AG09319 (cell line): ENCODE results near the gene PTPRM.

Source experiments
- DNase-seq: peaks from one replicate; pipeline ENCODE4 v3.0.0-alpha.2; 2010; ENCODE audit warnings: low read depth; ENCODE audit errors: extremely low read depth
- TF ChIP-seq, protein P1 (sequence below): IDR thresholded peaks from 2 replicates; pipeline ENCODE4 v1.5.1; 2011; ENCODE audit warnings: low read depth, mild to moderate bottlenecking, inconsistent platforms, low read length, moderate library complexity

Gene PTPRM

DNA sequence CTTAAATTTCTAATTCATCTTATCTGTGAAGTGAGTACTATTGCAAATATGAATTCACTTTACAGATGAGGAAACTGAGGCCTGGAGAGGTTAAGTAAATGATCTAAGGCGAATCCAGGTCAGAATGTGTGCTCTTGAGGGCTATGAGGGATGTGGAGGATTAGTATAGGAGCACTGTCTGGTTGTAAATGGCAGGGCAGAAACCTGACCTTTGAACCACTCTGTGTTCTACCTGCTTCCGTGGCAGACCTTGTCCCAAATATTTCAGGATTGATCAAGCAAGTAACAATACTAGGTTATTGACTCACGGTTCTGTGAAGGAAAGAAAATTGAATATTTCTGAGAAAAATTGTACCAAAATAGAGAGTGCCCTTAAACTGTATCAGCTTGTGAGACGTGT lies 74.7 kb downstream of the PTPRM start:
- TF ChIP-seq, protein P1, sequence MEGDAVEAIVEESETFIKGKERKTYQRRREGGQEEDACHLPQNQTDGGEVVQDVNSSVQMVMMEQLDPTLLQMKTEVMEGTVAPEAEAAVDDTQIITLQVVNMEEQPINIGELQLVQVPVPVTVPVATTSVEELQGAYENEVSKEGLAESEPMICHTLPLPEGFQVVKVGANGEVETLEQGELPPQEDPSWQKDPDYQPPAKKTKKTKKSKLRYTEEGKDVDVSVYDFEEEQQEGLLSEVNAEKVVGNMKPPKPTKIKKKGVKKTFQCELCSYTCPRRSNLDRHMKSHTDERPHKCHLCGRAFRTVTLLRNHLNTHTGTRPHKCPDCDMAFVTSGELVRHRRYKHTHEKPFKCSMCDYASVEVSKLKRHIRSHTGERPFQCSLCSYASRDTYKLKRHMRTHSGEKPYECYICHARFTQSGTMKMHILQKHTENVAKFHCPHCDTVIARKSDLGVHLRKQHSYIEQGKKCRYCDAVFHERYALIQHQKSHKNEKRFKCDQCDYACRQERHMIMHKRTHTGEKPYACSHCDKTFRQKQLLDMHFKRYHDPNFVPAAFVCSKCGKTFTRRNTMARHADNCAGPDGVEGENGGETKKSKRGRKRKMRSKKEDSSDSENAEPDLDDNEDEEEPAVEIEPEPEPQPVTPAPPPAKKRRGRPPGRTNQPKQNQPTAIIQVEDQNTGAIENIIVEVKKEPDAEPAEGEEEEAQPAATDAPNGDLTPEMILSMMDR = no peak
- no peak for DNase-seq

DNA sequence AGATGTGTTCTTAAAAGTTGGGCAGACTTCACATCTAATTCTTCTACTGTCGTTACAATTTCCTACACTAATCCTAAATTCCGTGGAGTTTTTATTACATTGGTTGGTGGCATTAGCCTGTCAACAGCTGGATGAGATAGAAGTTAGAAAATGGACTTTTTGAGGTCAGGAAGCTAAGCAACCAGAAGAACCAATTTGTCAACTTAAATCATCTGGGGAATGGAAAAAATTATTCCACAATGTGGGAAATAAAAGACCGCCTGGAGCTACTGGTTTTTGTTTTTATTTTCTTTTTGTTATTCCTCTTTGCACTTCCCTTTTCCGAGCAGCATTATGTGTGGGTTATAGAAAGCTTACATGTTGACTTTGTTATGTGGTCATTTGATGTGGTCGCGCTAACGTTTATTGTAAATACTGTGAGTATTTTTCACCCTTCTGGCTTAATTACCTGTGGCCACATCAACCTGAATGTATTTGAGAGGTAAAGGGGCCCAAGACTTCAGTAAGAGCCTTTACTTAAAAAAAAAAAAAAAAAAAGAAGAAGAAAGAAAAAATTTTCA lies 75.3 kb downstream of the PTPRM start:
- TF ChIP-seq, protein P1 = no peak

DNA sequence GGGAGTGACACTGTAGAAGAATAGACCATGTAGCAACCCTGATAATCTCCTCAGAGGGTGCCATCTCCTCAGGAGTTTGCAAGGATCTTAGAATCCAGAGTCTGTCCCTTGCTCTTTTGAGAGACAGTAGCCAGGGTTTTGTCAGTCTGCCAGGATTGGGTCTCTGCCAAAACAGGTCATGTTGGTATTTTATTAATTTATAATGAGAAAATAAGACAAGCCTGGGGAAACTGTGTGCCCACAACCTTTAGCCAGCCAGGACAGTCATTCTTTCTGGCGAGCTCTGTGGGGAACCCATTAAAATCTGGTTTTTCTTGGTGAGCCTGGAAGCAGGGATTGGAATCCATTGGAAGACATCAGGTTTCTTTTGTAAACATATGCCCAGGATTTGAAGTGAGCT lies 78.6 kb downstream of the PTPRM start:
- DNase-seq = no peak
- TF ChIP-seq, protein P1 = no peak

More for the DNA sequence above, 75.3 kb downstream of the PTPRM start:
- no peak for DNase-seq

DNA sequence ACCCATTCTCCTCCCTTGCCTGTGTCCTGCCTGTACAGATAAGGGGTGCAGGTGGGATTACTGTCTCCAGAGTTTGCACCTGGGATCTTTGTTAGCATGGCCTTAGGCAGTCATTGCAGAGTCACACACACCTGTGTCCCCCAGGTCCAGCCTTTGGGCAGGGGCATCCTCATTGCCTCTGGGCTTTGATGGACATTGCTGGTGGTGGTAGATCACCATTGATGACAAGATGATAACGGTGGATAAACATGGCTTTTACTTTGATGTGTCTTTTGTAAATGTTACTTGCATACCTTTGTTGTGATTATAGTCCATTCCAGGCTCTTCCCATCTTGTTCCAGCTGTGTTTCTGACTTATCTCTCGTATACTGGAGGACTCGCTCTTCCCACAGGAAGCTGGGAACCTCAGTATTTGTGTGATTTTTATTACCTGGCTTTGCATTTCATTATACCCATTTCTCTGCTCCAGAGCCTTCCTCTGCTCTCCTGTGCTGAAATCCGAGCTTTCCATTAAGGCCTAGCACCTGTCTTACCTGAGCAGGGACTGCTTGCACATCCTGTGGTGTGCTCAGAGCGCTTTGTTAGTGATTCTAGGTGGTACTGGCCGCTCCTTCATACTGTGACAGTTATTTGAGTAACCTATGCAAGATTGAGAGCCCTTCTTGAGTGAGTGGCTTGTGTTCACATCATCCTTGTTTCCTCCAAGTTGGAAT lies 79.2 kb downstream of the PTPRM start:
- TF ChIP-seq, protein P1 = no peak
- no peak for DNase-seq

DNA sequence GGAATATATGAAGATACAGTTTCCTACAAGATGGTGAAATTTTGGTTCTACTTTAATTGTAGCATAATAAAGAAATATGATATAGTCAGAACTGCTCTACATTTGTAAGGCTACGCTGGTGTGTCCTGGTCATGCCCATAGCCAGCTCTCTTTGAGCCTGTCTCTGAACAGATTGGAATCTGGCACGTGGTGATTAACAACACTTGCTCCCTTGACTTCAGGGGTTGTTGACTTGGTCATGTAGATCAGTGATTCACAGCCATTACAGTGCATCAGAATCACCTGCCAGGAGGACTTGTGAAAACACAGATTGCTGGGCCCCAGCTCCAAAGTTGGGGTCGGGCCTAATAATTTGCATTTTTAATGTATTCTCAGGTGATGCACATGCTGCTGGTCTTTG lies 80.4 kb downstream of the PTPRM start:
- TF ChIP-seq, protein P1 = no peak
- DNase-seq = no peak

DNA sequence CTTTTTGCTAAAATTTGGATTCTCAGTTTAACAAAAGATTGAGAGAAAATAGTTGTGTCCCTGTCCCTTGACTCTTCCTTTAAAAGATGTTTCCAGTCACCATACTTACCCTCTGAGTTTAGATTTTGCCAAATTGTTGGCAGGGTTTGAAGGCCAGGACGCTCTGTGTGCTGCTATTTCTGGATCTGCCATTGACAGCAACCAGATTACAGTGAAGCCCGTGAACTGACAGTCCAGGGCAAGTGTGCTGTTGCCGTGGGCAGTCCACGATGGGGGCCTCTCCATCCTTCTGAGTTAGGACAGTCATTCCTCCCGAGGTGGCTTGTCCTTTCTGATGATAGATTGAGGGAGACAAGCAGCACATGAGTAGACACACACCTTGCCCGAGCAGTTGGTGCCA lies 89.9 kb downstream of the PTPRM start:
- DNase-seq = no peak
- TF ChIP-seq, protein P1 = no peak

DNA sequence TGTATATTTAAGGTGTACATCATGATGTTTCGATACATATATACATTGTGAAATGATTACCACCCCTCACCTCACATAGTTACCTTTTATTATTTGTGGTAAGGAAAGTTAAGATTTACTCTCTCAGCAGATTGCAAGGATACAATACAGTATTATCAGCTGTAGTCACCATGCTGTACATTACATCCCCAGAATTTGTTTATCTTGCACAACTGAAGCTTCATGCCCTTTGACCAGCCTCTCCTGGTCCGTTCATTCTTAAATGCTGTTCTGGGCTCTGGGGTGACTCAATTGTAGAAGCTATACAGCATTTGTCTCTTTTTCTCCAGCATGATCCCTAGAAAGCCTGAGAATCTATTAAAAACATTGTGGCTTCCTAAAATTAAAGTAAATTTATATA lies 90.8 kb downstream of the PTPRM start:
- TF ChIP-seq, protein P1 = no peak
- DNase-seq = no peak
